Tibial artery (tissue), 4 donors: ENCODE measurements around the gene SCGB3A1.

Source experiments
- DNase-seq, 2 donors: peaks; one replicate each; pipeline ENCODE4 v3.0.0-alpha.2; 2019
- H3K27ac ChIP-seq, 2 donors: fragments of 200-600 bp; sonication (generic) in 1 of 2; 1 replicate in 1 of 2; 2 replicates in 1 of 2; pipeline ENCODE4 v1.5.1; 2018 to 2019; ENCODE audit warnings: mild to moderate bottlenecking in 1 of 2
- H3K27me3 ChIP-seq, 2 donors: fragments of 200-600 bp; sonication (generic) in 1 of 2; one replicate each; pipeline versions ENCODE4 v1.5.1 to v1.6.0; 2016 to 2019
- H3K36me3 ChIP-seq, 3 donors: fragments of 200-600 bp; sonication (generic) in 2 of 3; one replicate each; pipeline ENCODE4 v1.5.1; 2016 to 2019; ENCODE audit warnings: mild to moderate bottlenecking in 2 of 3
- H3K4me1 ChIP-seq, 4 donors: fragments of 200-600 bp; sonication (generic) in 2 of 4; 1 replicate in 3 of 4; 2 replicates in 1 of 4; pipeline ENCODE4 v1.5.1; 2016 to 2019
- H3K4me3 ChIP-seq, 2 donors: fragments of 200-600 bp; sonication (generic) in 1 of 2; 1 replicate in 1 of 2; 2 replicates in 1 of 2; pipeline ENCODE4 v1.5.1; 2018 to 2019; ENCODE audit warnings: mild to moderate bottlenecking in 2 of 2
- H3K9me3 ChIP-seq, 3 donors: fragments of 200-600 bp; sonication (generic) in 1 of 3; one replicate each; pipeline ENCODE4 v1.5.1; 2016 to 2019
- intact Hi-C: fragments of 100-400 bp; cut with DNase I; formaldehyde crosslinking; loops from one replicate; pipeline ENCODE4 v1.15.0; 2023; ENCODE audit warnings: low total_unique reads
- TF ChIP-seq, protein P1 (sequence below), 2 experiments: fragments of 200-600 bp in 1 of 2; fragments of 450-650 bp in 1 of 2; IDR thresholded peaks; one replicate each; pipeline ENCODE4 v1.5.1; 2017 to 2019; ENCODE audit warnings: antibody characterized with exemption in 2 of 2, mild to moderate bottlenecking in 1 of 2, moderate library complexity in 1 of 2

SCGB3A1 gene

DNA sequence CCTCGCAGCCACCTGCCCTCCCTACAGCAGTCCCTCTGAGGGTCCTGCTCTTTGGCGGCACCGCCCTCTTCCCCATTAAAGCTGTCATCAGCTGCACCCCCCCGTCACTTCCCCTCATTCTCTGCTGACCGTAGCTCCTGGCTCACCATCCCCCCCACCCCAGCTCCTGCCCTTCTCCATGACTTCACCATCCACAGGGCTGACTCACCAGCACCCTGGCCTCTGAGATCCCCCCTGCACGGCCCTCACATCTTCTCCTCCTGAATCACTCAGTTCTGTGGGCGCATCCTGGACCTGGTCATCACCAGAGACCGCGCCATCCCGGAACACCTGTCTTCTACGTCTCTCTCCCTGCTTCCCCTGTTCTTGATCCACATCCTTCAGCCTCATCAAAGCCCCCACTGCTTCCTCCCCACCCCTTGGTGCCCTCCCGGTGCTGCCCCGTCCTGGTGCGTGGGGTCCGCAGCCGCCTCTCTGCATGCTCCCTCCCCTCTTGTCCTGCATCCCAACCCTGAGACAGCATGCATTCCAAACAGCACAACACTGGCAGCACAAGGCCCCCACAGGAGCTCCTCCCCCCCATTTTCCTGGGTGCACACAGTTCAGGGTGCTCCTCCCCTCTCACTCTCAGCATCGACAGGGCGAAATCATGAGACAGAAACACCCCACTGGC is 45.2 kb upstream of the SCGB3A1 start:
- Histone ChIP-seq H3K4me3 (no peak overlapping the region), H3K4me1 (no peaks in the 10 kb centered on the region), H3K36me3 (no peaks in the 10 kb centered on the region), H3K9me3 (no peaks in the 10 kb centered on the region), H3K27me3 (peaks cover 0 to 19% of the 10 kb centered on the region in 2 donors), H3K27ac (no peak overlapping the region)
- intact Hi-C loops = no loop called here
- peak in 1 of 2 donors; percentile 47 for DNase-seq
- TF ChIP-seq, protein P1, sequence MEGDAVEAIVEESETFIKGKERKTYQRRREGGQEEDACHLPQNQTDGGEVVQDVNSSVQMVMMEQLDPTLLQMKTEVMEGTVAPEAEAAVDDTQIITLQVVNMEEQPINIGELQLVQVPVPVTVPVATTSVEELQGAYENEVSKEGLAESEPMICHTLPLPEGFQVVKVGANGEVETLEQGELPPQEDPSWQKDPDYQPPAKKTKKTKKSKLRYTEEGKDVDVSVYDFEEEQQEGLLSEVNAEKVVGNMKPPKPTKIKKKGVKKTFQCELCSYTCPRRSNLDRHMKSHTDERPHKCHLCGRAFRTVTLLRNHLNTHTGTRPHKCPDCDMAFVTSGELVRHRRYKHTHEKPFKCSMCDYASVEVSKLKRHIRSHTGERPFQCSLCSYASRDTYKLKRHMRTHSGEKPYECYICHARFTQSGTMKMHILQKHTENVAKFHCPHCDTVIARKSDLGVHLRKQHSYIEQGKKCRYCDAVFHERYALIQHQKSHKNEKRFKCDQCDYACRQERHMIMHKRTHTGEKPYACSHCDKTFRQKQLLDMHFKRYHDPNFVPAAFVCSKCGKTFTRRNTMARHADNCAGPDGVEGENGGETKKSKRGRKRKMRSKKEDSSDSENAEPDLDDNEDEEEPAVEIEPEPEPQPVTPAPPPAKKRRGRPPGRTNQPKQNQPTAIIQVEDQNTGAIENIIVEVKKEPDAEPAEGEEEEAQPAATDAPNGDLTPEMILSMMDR (IDR thresholded peaks at IDR 0.05) = no peak

DNA sequence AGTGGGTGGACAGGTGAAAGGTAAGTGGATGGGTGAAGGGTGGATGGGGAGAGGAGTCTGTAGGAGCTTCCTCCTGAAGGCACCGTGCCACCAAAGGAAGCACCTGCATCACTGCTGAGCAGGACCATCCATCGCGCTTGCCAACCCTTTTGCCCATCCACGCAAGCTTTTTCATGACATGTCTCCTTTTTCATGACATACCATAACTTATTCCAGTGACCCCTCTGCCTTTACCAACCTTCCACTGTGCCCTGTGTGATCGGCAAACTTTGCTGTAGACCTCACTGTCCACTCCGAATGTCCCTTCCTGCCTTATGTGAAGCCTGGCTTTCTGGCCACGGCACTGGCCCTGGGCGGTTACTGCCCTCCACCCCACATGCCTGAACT is 44.7 kb upstream of the SCGB3A1 start:
- Histone ChIP-seq H3K27me3 (peaks cover 0 to 22% of the 10 kb centered on the region in 2 donors), H3K27ac (no peak overlapping the region), H3K4me3 (no peak overlapping the region), H3K9me3 (no peaks in the 10 kb centered on the region), H3K4me1 (no peaks in the 10 kb centered on the region), H3K36me3 (no peaks in the 10 kb centered on the region)
- intact Hi-C loops = no loop called here
- no peak for DNase-seq
- TF ChIP-seq, protein P1 (IDR thresholded peaks at IDR 0.05) = no peak

DNA sequence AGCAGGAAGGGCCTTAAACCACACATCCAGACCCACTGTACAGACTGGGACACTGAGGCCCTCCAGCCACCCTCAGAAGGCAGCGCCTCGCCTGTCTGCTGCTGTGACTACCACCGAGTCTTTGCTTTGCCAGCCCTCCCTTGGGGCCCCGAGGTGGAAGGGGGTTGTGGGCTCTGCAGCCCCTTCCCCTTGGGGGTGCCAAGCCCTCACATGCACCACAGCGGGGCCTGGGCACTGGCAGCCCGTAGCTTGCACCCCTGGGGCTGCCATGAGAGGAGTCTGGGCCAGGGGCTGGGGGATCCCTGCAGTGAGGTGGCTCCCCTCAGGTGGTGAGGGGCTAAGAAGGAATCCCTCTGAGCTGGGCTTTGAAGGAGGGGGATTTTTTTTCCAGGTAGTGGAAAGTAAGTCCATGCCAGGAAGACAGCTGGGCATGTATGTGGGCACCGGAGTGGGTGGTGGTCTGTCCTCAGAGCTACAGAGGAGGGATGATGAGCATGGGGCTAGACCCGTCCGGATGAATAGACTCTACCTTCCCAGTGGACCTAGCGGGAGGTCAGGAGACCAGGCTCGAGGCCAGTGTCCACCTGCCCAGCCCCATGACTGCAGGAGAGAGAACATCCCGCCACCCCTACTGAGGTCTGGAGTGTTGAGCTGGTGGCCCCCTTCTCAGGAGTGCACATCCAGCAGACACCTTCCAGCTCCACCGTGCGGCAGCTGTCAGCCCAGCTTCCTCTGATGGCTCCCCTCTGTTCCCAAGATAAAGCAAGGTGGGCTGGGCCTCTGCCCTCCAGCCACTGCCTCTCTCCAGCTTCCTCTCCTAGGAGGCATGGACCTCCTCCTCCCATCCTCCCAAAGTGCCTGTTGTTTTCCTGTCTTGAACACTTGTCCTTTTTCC is 42.2 kb upstream of the SCGB3A1 start:
- Histone ChIP-seq H3K4me3 (no peak overlapping the region), H3K36me3 (no peaks in the 10 kb centered on the region), H3K27ac (no peak overlapping the region), H3K4me1 (no peaks in the 10 kb centered on the region), H3K27me3 (peaks cover 0 to 33% of the 10 kb centered on the region in 2 donors), H3K9me3 (no peaks in the 10 kb centered on the region)
- TF ChIP-seq, protein P1 (IDR thresholded peaks at IDR 0.05) = no peak
- no peak for DNase-seq
- intact Hi-C loops = no loop called here

DNA sequence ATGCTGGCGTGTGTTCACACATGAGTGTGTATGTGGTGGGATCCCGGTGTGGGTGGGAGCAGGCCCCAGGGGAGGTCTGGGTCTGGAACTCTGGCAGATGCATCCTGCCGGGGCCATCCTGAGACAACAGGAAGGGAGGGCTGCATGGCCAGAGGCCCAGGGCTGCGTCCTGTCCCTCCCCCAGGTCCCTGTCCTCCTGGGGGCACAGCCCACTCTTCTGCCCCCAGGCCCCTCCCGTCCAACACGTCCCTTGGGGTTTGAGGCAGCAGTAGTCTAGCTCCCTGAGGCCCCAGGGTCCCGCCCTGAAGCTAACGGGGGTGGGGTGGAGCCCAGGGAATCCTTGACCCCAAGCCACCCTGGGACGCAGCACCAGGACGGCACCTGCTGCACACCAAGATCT is 41.5 kb upstream of the SCGB3A1 start:
- H3K36me3 ChIP-seq = no peaks in the 10 kb centered on the region
- no peak for DNase-seq
- TF ChIP-seq, protein P1 (IDR thresholded peaks at IDR 0.05) = no peak
- no peak overlapping the region for H3K27ac ChIP-seq
- no peaks in the 10 kb centered on the region for H3K4me1 ChIP-seq
- intact Hi-C loops = no loop called here
- H3K27me3 ChIP-seq = peaks cover 0 to 33% of the 10 kb centered on the region in 2 donors
- H3K9me3 ChIP-seq = no peaks in the 10 kb centered on the region
- no peak overlapping the region for H3K4me3 ChIP-seq

DNA sequence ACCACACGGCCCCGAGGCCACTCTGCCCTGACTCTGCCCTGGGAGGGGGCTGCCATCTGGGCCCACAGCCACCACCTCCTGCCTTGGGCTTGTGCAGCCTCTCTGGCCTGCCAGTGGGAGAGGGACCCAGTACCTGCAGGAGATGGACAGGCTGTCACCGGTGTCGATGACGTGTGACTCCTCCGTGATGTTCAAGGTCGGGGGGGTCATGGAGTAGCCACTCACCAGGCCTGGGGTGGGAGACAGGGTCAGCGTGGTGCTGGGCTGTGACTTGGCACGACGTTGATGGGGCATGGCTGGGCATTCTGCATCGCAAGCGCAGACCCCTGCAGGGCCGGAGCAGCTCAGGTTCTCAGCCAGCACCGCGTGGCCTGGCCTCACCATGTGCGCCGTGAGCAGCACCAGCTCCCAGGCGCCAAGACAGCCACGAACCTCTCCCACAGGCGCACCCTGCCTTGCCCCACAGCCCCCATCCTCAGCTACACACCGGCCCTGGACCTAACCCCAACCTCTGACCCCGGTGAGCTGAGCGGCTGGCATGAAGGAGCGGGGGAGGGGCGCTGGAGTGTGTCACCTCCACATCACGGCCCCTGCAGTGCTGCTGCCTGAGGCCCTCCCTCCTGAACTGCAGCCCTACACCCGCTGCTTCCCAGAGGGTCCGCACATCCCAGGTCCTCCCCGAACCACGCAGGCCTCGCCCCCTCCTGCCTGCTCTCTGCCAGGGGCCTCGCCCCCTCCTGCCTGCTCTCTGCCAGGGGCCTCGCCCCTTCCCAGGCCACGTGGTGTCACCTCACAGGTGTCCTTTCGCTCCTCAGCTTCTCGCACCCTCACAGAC is 40.5 kb upstream of the SCGB3A1 start:
- no peaks in the 10 kb centered on the region for H3K4me1 ChIP-seq
- no peaks in the 10 kb centered on the region for H3K36me3 ChIP-seq
- intact Hi-C loops = no loop called here
- TF ChIP-seq, protein P1 (IDR thresholded peaks at IDR 0.05) = no peak
- no peaks in the 10 kb centered on the region for H3K9me3 ChIP-seq
- H3K4me3 ChIP-seq = no peak overlapping the region
- peaks cover 0 to 36% of the 10 kb centered on the region in 2 donors for H3K27me3 ChIP-seq
- no peak for DNase-seq
- H3K27ac ChIP-seq = no peak overlapping the region
